AG04449 (cell line): ENCODE results near the gene PTPRM.

Experiments
- CTCF ChIA-PET: fragments of 350-600 bp; formaldehyde crosslinking; extraction: SDS; loops from one replicate; lab custom pipeline; 2021; ENCODE audit warnings: antibody characterized with exemption; lab: Yijun Ruan, JAX
- POLR2A ChIA-PET: fragments of 400-600, 350-600 bp; formaldehyde crosslinking; extraction: SDS; loops from one replicate; lab custom pipeline; 2020; ENCODE audit warnings: antibody characterized with exemption, inconsistent platforms; lab: Yijun Ruan, JAX
- DNase-seq: peaks from one replicate; pipeline ENCODE4 v3.0.0-alpha.2; 2010; ENCODE audit warnings: low read depth, low spot score
- H3K4me3 ChIP-seq: 2 replicates; pipeline ENCODE4 v1.5.1; 2011; ENCODE audit warnings: low read depth, mild to moderate bottlenecking, control low read depth, low read length
- TF ChIP-seq, protein P1 (sequence below): IDR thresholded peaks from one replicate; pipeline ENCODE4 v1.5.1; 2011; ENCODE audit warnings: mild to moderate bottlenecking, moderate library complexity, low read length, control low read depth, inconsistent platforms; ENCODE audit not compliant: insufficient read depth; ENCODE audit errors: missing control alignments

PTPRM gene

DNA sequence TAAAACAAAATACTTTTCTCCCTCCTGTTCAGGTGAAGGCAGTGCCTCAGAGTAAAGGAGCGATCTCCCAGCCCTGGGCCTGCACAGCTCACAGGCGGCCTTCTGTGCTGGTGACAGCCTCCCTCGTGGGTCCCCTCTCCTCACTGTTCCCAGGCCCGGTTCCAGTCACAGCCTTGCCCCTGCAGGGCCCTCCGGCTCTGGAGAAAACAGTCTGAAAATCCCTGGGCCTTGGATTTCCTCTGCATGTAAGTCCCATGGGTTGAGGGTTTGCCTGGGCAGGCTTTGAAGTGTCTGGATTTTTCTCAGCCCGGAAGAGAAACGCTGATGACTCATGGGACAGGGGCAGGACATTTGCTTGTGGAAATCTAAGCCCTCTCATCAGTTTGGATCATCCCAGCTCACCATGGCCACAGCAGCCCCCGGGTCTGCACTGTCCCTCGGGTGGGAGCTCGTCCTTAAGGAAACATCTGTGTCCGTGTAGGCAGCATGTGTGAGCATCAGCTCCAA, 856.0 kb downstream of the PTPRM start:
- H3K4me3 ChIP-seq, result no peak overlapping the region
- TF ChIP-seq, protein P1, sequence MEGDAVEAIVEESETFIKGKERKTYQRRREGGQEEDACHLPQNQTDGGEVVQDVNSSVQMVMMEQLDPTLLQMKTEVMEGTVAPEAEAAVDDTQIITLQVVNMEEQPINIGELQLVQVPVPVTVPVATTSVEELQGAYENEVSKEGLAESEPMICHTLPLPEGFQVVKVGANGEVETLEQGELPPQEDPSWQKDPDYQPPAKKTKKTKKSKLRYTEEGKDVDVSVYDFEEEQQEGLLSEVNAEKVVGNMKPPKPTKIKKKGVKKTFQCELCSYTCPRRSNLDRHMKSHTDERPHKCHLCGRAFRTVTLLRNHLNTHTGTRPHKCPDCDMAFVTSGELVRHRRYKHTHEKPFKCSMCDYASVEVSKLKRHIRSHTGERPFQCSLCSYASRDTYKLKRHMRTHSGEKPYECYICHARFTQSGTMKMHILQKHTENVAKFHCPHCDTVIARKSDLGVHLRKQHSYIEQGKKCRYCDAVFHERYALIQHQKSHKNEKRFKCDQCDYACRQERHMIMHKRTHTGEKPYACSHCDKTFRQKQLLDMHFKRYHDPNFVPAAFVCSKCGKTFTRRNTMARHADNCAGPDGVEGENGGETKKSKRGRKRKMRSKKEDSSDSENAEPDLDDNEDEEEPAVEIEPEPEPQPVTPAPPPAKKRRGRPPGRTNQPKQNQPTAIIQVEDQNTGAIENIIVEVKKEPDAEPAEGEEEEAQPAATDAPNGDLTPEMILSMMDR, result no peak
- ChIA-PET POLR2A (interaction anchor here (0.7 kb wide), 1 partner anchor 331 kb away, joined by 3 read pairs; no protein-coding TSS in a partner anchor), CTCF (interaction anchor here (1.0 kb wide), 1 partner anchor 58 kb away, joined by 4 read pairs; no protein-coding TSS in a partner anchor)
- peak; percentile 7 for DNase-seq

DNA sequence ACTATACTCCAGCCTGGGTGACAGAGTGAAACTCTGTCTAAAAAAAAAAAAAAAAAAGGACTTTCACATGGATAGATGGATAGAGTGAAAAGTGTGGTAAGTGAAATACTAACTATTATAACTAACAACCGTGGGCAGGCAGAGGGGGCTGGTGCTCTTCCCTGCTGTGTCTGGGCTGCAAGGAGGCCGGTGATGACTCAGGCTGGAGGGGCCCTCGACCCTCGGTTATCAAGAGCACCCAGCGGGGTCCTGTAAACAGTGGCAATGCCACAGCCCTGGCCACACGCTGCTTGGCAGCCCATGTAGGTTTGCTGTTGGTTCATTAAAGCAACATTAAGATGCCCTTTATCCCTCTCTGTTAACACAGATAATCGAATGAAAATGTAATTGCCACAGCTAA, 857.4 kb downstream of the PTPRM start:
- ChIA-PET CTCF (interaction anchor here (0.9 to 1.0 kb wide), 2 partner anchors 55 to 57 kb away, joined by 3 to 4 read pairs; no protein-coding TSS in a partner anchor), POLR2A (interaction anchor here (0.7 kb wide), 1 partner anchor 27 kb away, joined by 8 read pairs; no protein-coding TSS in a partner anchor)
- TF ChIP-seq, protein P1, result no peak
- DNase-seq, result no peak
- no peak overlapping the region for H3K4me3 ChIP-seq

DNA sequence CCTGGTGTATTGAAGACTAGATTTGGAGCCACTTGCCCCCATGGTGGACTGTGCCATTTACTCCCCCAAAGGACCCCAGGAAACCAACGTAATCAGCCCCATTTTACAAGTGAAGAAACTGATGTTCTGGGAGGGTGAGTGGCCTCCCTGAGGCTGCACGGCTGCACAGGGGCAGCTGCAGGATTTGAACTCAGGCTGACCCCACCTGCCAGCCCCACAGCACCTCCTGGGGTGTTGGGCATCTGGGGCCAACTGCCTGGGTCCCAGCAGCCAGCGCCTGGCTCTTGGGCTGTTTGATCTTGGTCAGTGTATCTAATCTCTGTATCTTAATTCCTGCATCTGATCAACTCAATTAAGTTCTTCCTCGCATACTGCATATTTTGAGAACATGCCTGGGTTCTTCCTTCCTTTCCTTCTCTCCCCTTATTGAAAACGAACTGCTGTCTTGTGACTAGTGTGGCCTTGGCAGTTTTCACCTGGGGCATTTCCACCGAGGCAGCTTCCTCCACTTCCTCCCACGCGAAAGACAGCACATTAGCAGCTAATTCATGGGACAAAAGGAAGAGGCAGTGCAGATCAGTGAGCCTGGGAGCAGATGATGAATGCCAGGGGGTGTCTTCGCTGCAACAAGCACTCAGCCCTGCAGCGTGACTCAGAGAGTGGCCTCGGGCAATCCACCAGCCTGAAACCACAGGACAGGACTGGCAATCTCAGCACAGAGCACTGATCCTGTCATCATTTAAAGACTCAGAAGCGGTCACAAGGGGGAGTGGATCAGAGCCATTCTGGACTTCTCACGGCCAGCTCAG, 858.0 kb downstream of the PTPRM start:
- ChIA-PET POLR2A (no interaction called here), CTCF (interaction anchor here (0.9 to 1.6 kb wide), 3 partner anchors 24 to 635 kb away, joined by 3 to 4 read pairs (median 3); no protein-coding TSS in a partner anchor)
- TF ChIP-seq, protein P1, result no peak
- DNase-seq, result peak; percentile 42
- H3K4me3 ChIP-seq, result no peak overlapping the region

DNA sequence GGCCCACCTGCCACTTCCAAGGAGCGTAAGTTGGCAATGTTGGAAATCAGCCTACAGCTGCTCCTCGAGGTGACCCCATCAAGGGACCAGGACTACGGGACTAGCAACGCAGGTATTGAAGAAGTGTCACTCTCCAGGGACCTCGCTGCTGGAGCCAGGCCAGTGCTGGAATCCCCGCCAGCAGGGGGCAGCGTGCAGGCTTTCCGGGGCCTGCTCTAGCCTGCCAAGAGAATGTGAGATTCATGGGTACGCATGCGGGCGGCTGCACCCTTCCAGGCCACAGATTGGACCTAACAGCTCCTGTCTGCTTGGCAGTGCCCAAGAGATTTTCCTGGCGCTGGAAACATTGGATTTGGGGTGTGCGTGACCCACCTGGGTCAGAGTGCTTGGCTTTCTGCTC, 859.3 kb downstream of the PTPRM start:
- no peak overlapping the region for H3K4me3 ChIP-seq
- CTCF ChIA-PET, result interaction anchor here (1.5 to 1.6 kb wide), 2 partner anchors 23 to 636 kb away, joined by 3 to 4 read pairs; no protein-coding TSS in a partner anchor
- POLR2A ChIA-PET, result no interaction called here
- DNase-seq, result no peak
- TF ChIP-seq, protein P1, result peak; percentile 16

DNA sequence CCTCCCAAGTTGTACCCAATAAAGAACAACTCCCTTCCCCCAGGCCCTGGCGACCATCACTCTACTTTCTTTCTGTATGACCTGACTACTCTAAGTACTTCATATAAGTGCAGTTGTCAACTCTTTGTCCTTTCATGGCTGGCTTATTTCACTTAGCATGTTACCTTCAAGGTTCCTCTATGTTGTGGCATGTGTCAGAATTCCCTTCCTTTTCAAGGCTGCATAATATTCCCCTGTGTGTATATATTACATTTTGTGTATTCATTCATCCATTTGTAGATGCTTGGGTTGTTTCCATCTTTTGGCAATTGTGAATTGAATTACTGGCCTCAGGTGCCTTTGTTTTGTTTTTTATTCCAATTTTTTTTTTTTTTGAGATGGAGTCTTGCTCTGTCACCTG, 860.2 kb downstream of the PTPRM start:
- CTCF ChIA-PET, result no interaction called here

More for the DNA sequence above, 860.2 kb downstream of the PTPRM start:
- no peak for DNase-seq
- no peak overlapping the region for H3K4me3 ChIP-seq
- TF ChIP-seq, protein P1, result no peak
- POLR2A ChIA-PET, result no interaction called here
